Nephron (organoid): ENCODE results near the gene DCST1.

Source experiments
- H3K27ac Mint-ChIP-seq, 3 experiments: 2 replicates each; pipeline ENCODE4 v1.8.0; 2020; ENCODE audit warnings: mixed read lengths in 3 of 3, mild to moderate bottlenecking in 2 of 3, moderate library complexity in 1 of 3
- H3K27me3 Mint-ChIP-seq: 2 replicates; pipeline ENCODE4 v1.8.0; 2021; ENCODE audit warnings: low read depth, mild to moderate bottlenecking, moderate library complexity, mixed read lengths
- H3K36me3 Mint-ChIP-seq: 2 replicates; pipeline ENCODE4 v1.8.0; 2020; ENCODE audit warnings: low read depth, mixed read lengths
- H3K4me1 Mint-ChIP-seq: 2 replicates; pipeline ENCODE4 v1.8.0; 2020; ENCODE audit warnings: mixed read lengths
- H3K4me3 Mint-ChIP-seq, 3 experiments: 2 replicates each; pipeline ENCODE4 v1.8.0; 2020; ENCODE audit warnings: mild to moderate bottlenecking in 3 of 3, mixed read lengths in 3 of 3, moderate library complexity in 2 of 3
- H3K9me3 Mint-ChIP-seq: 2 replicates; pipeline ENCODE4 v1.8.0; 2020; ENCODE audit warnings: mixed read lengths
- TF ChIP-seq, protein P1 (sequence below), 3 experiments: fragments of 200-600 bp; sonication (generic); IDR thresholded peaks; one replicate each; pipeline ENCODE4 v1.5.0; 2021; ENCODE audit warnings: antibody characterized with exemption in 3 of 3; ENCODE audit not compliant: unreplicated experiment in 3 of 3

The DCST1 gene

DNA sequence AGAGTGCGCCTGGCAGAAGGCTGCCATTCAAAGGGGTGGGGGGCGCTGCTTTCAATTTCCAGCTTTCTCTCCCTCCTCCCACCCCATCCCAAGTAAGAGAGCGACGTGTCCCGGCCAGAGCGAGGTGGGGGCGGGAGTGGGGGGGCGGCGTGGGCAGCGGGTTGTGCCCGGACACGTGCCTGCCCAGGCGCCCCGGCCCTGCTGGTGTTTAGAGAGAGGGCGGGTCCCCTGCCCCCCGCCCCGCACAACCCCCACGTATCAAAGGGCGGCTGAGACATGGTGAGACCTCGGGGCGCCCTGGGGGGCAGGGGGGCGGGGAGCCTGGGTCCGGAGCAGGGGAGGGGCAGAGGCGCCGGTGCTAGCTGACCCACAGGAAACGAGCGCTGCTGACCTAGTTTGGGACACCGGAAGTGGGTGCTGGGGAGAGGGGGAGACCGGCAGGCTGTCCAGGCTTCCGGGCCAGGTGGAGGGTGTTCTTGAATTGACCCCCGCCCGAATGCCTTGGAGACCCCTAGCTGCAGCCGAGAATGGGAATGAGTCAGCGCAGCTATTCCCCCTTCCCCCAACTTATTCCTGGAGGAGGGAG is 29.8 kb upstream of the DCST1 start:
- no peaks in the 10 kb centered on the region for H3K36me3 Mint-ChIP-seq
- peaks cover 24% of the 10 kb centered on the region for H3K4me1 Mint-ChIP-seq
- no peaks in the 10 kb centered on the region for H3K27me3 Mint-ChIP-seq
- no peaks in the 10 kb centered on the region for H3K9me3 Mint-ChIP-seq
- H3K4me3 Mint-ChIP-seq = peak overlapping the region; percentile 92 to 96 (median 92)
- TF ChIP-seq, protein P1, sequence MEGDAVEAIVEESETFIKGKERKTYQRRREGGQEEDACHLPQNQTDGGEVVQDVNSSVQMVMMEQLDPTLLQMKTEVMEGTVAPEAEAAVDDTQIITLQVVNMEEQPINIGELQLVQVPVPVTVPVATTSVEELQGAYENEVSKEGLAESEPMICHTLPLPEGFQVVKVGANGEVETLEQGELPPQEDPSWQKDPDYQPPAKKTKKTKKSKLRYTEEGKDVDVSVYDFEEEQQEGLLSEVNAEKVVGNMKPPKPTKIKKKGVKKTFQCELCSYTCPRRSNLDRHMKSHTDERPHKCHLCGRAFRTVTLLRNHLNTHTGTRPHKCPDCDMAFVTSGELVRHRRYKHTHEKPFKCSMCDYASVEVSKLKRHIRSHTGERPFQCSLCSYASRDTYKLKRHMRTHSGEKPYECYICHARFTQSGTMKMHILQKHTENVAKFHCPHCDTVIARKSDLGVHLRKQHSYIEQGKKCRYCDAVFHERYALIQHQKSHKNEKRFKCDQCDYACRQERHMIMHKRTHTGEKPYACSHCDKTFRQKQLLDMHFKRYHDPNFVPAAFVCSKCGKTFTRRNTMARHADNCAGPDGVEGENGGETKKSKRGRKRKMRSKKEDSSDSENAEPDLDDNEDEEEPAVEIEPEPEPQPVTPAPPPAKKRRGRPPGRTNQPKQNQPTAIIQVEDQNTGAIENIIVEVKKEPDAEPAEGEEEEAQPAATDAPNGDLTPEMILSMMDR (IDR thresholded peaks at IDR 0.05; ENCODE audit: unreplicated experiment in 3 of 3) = no peak
- H3K27ac Mint-ChIP-seq = peak overlapping the region; percentile 69 to 91 (median 79)

GRCh38 chr1:155004352-155005075 is 29.1 kb upstream of the DCST1 start:
- H3K36me3 Mint-ChIP-seq = no peaks in the 10 kb centered on the region
- H3K27ac Mint-ChIP-seq = peak overlapping the region; percentile 69 to 79 (median 79)
- peak overlapping the region; percentile 82 to 92 (median 87) for H3K4me3 Mint-ChIP-seq
- H3K9me3 Mint-ChIP-seq = no peaks in the 10 kb centered on the region
- H3K4me1 Mint-ChIP-seq = peaks cover 20% of the 10 kb centered on the region
- TF ChIP-seq, protein P1 (IDR thresholded peaks at IDR 0.05; ENCODE audit: unreplicated experiment in 3 of 3) = no peak
- H3K27me3 Mint-ChIP-seq = no peaks in the 10 kb centered on the region

- TF ChIP-seq, protein P1 (IDR thresholded peaks at IDR 0.05; ENCODE audit: unreplicated experiment in 3 of 3) = no peak
- Mint-ChIP-seq H3K4me3 (peak overlapping the region; percentile 15 to 48 (median 47)), H3K4me1 (peaks cover 18% of the 10 kb centered on the region), H3K27me3 (no peaks in the 10 kb centered on the region), H3K27ac (no peak overlapping the region), H3K9me3 (no peaks in the 10 kb centered on the region), H3K36me3 (no peaks in the 10 kb centered on the region)
Observed at GRCh38 chr1:155005076-155006011, 28.3 kb upstream of the DCST1 start.

DNA sequence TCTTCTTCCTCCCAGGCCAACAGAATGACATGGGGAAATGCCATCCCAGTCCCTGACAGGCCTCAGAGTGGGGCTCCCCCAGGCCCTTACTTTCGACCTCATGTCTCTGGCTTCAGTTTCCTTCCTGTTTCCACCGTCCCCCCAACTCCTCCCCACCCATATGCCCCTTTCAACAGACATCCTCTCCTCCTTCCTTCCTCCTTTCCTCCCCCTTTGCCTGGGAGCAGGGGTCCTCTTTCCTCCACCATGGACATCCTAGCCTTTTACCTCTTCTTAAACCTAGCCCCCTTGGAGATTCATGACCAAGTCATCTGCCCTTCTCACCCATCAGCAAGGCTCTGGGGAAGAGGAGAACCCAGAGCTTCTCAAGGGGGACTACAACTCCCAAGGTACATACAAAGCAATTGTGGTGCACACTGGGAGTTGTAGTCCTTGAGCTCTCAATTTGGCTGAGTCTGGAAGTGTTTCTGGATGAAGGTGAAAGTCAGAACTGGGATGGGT is 27.0 kb upstream of the DCST1 start:
- H3K4me3 Mint-ChIP-seq = peak overlapping the region; percentile 57 to 73 (median 70)
- no peaks in the 10 kb centered on the region for H3K36me3 Mint-ChIP-seq
- H3K4me1 Mint-ChIP-seq = peaks cover 18% of the 10 kb centered on the region
- H3K27me3 Mint-ChIP-seq = no peaks in the 10 kb centered on the region
- H3K9me3 Mint-ChIP-seq = no peaks in the 10 kb centered on the region
- peak overlapping the region; percentile 11 to 47 (median 11) for H3K27ac Mint-ChIP-seq
- TF ChIP-seq, protein P1 (IDR thresholded peaks at IDR 0.05; ENCODE audit: unreplicated experiment in 3 of 3) = no peak

- Mint-ChIP-seq H3K27me3 (no peaks in the 10 kb centered on the region), H3K9me3 (no peaks in the 10 kb centered on the region), H3K4me3 (no peak overlapping the region), H3K36me3 (no peaks in the 10 kb centered on the region), H3K4me1 (peaks cover 18% of the 10 kb centered on the region), H3K27ac (no peak overlapping the region)
- TF ChIP-seq, protein P1 (IDR thresholded peaks at IDR 0.05; ENCODE audit: unreplicated experiment in 3 of 3) = no peak
Observed at GRCh38 chr1:155007251-155007828, 26.3 kb upstream of the DCST1 start.
